TTC549 (cell line): ENCODE data around the gene DPP3.

Source experiments
- FAIRE-seq: peaks from 2 replicates; lab custom pipeline; 2012; peaks lifted over from hg19 to GRCh38; lab: Jason Lieb, UNC

Gene DPP3

DNA sequence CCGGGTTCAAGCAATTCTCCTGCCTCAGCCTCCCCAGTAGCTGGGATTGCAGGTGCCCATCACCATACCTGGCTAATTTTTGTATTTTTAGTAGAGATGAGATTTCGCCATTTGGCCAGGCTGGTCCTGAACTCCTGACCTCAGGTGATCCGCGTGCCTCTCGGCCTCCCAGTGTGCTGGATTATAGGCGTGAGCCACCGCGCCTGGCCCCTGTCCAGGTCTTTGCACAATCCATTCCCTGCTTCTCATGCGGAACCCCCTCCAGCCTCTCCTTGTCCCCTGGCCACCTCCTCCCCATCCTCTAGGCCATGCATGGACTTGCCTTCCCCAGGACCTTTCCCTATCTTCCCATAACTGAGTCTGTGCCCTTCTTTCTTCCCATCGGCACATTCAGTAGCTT is 8.7 kb downstream of the DPP3 start:
- FAIRE-seq = no peak

DNA sequence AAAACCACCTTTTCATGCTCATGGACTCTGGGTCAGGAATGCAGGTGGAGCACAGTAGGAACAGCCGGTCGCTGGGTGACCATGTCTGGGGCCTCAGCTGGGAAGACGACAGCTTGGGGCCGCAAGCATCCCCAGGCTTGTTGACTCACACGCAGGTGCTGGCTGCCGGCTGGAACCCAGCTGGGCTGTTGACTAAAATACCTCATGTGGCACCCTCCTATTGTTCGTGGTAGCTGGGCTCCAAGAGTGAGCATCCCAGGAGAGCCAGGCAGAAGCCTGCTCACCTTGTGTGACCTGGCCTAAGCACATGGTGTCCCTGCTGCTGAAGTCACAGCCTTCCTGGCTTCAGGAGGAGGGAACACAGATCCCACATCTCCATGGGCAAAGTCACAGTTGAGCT is 9.4 kb downstream of the DPP3 start:
- FAIRE-seq = no peak

GRCh38 chr11:66491315-66491935 is 11.2 kb downstream of the DPP3 start:
- no peak for FAIRE-seq

DNA sequence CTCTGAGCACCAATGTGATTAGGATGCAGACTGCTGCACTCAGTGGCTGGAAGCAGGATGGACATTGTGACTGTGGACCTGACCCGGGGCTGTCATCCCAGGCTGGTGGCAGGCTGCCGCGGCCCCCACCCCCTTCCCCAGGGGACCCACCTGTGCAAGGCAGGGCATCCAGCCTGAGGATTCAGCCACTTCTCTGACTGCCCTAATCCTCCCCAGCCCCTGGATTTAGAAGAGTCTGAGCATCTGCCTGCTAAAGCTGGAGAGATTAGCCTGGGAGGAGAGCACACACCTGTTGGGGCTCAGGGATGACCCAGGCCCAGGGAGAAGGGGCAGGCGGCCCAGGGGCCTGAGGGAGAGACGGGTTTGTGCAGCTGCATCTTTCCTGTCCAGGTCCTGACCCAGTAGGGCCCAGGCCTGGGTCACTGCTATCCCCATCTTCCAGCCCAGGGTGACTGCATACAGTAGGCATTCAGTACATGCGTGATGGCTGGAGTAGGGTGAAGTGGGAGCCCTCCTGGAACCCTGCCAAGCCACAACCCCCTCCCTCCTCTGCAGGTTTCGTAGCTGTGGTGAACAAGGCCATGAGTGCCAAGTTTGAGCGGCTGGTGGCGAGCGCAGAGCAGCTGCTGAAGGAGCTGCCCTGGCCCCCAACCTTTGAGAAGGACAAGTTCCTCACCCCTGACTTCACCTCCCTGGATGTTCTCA is 12.1 kb downstream of the DPP3 start:
- no peak for FAIRE-seq

DNA sequence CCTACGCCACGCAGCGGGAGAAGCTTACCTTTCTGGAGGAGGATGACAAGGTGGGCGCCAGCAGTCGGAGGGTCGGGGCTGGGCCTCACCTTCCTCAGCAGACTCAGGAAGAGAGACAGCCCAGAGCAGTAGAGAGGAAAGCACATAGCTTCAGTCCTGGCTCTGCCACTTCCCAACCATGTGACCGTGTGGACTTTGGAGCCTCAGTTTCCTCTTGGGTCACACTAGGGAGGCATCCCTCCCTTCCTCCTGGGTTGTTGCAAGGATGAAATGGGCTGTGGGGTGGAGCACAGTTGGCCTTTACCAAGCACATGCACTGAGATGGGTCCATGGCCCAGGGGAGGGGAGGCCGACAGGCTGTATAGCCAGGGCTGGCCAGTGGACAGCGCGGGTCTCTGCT is 12.9 kb downstream of the DPP3 start:
- no peak for FAIRE-seq

- FAIRE-seq = no peak
Observed at GRCh38 chr11:66494458-66494857, 14.2 kb downstream of the DPP3 start.

DNA sequence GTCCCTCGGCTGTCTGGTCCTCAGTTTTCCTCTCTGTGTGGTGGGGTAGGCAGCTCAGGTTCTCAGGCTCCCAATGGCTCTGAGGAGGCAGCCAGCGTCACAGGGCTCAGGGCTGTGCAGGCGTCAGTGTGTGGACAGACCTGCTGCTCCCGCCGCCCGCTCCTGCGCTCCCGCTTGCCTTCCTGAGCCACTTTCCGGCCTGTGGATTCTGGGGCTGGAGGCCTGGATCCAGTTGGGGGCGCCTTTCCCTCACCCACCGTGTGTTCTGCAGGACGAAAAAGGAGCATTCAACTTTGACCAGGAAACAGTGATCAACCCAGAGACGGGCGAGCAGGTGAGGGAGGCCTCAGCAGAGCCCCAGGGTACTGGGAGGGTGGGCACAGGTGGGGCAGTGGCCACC is 14.7 kb downstream of the DPP3 start:
- no peak for FAIRE-seq

GRCh38 chr11:66495401-66495854 is 15.2 kb downstream of the DPP3 start:
- FAIRE-seq = no peak

DNA sequence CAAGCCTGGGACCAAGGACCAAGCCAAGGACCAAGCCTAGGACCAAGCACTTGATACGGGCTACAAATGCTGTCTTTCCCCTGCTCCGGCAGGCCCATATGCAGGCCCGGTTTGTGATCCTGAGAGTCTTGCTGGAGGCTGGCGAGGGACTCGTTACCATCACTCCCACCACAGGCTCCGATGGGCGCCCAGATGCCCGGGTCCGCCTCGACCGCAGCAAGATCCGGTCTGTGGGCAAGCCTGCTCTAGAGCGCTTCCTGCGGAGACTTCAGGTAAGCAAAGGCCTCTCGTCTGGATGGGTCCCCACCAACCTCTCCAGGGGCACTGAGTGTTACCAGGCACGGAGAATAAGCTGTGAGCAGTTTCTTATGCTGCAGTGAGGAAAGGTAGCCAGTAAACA is 17.0 kb downstream of the DPP3 start:
- no peak for FAIRE-seq

DNA sequence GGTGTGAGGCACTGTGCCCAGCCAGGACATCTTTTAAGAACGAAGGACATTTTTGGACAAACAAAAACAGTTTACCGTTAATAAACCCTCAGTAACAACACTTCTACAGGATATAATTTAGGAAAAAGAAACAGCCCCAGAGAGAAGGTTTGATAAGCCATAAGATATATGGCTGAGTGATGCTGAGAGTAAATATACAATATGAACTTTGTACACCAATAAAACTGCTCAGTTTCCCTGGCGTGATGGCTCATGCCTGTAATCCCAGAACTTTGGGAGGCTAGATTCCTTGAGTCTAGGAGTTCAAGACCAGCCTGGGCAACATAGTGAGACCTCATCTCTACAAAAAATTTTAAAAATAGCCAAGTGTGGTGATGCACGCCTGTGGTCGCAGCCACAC is 18.3 kb downstream of the DPP3 start:
- FAIRE-seq = no peak

DNA sequence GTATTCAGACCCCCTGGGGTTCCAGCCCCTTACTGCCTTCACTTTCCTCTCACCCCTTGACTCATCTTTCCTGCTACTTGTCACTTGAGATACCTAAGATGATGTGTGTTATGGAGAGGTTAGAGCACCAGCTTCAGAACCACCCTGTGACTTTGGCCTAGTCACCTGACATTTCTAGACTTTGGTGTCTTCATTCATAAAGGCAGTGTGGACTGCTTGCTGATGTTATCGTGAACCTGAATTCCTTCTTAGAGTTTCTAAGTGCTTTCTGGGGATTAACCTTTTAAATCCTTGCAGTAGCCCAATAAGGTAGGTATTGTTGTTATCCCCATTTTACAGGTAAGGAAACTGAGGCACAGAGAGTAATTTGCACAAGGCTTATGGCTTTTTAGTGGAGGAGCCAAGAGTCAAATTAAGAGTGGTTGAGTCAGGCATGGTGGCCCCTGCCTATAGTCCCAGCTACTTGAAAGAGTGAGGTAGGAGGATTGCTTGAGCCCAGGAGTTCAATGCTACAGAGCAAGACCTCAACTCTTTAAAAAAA is 25.1 kb downstream of the DPP3 start:
- no peak for FAIRE-seq

DNA sequence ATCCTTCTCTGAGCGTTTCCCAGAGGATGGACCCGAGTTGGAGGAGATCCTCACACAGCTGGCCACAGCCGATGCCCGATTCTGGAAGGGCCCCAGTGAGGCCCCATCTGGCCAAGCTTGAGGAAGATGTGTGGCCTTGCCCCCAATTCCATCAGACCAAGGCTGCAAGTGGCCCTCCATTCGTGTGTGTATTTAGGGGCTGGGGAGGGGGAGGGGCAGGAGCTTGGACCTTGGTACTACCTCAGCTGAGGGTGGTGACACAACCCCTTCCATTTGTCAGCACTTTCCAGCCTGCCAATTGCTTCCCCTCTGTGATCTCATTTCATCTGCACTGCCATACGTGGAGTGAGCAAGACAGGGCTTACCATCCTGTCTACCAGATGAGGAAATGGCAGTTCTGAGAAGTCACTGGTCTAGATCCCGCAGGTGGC is 28.9 kb downstream of the DPP3 start:
- FAIRE-seq = no peak

DNA sequence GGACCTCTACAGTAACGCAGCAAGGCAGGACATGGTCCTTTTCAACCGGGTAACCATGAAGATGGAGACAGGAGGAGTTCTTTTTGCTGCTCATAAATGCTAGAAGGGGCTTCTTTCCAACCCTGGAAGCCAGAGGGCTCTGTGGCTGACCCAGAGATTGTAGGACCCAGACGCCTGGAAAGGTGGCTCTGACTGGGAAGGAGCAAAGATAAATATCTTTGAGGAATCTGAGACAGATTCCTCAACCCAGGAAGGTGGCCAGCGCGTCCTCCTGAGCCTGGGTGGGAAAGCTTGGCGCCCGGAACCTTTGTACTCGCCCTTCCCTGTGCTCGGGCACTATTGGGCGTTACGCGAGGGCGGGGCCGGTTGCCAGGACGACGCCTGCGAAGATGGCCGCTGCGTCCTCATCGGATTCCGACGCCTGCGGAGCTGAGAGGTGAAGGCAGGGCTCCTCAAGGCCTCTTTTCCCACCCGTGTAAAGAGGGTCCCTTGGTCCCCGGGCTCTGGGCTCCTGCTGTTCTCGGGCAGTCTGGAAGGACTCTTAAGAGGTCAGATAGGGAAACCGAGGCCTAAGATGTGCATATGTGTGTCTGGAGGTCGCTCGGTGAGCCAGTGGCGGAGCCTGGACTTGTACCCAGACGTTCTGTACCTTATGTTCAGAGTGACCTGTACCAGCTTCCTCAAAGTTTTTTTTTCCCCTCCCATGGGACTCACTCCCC is 30.2 kb downstream of the DPP3 start, which contains the start of gene BBS1:
TSS of gene BBS1 (plus strand) at position 365 of the 719 bp plus-strand sequence. CDS start at position 390, 25 bp downstream.
- no peak for FAIRE-seq

DNA sequence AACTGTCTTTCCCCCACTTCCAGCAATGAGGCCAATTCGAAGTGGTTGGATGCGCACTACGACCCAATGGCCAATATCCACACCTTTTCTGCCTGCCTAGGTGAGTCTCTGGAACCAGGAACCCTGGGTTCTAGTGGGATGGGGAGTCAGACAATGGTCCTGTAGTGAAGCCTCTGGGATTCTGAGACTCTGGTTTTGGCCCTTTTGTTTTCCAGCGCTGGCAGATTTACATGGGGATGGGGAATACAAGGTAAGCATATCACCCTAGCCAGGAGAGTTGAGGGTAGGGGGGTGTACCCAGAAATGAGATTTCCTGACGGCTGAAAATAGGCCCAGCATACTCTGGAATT is 30.7 kb downstream of the DPP3 start:
- FAIRE-seq = no peak

DNA sequence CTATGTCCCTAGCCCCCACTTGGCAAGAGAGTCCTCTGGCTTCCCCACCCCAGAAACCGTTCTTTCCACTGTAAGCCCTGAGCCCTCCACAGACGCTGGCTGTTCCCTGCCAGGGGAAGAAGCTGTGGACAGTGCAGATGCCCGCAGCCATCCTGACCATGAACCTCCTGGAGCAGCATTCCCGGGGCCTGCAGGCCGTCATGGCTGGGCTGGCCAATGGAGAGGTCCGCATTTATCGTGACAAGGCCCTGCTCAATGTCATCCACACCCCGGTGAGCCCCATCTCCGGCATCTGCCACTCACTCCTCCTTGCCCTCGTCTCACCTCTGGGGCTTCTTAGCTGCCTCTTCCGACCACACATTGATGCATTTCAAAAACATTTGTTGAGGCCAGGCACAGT is 43.4 kb downstream of the DPP3 start:
- FAIRE-seq = no peak

- no peak for FAIRE-seq
Observed at GRCh38 chr11:66524304-66525040, 44.2 kb downstream of the DPP3 start.

GRCh38 chr11:66529069-66529468 is 48.8 kb downstream of the DPP3 start:
- FAIRE-seq = no peak

DNA sequence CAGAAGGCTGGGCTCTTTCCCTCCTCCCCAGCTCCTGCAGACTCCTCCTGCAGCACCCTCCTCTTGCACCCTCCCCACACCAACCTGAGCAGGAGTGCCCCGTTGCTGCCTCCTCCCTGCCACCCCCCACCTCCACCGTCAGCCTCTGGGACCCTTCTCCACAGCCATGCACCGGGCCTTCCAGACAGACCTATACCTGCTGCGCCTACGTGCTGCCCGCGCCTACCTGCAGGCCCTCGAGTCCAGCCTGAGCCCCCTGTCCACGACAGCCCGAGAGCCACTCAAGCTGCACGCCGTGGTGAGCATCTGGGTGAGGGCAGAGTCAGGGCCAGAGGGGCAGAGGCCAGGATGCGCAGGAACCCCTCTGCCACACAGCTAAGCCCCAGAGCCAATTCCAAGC is 49.4 kb downstream of the DPP3 start:
- no peak for FAIRE-seq

- no peak for FAIRE-seq
Observed at GRCh38 chr11:66530927-66531709, 50.9 kb downstream of the DPP3 start.

DNA sequence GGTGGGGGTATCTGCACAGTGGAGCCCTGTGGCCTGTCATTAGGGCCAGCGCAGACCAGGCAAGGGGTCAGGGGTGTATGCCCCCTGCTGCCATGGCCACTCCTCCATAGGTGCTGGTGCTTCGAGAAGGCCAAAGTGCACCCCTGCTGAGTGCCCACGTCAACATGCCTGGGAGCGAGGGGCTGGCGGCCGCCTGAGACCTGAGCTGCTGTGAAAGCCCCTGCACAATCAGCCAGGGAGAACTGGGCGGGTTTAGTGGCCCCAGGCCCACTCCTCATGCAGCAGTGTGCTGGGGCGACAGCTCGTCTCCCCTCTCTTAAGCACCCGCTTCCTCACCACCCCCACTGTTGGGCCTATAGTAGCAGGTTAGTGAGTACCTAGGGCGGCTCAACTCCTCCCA is 51.6 kb downstream of the DPP3 start:
- FAIRE-seq = no peak

- no peak for FAIRE-seq
Observed at GRCh38 chr11:66532784-66533183, 52.5 kb downstream of the DPP3 start.
